SK-N-MC (cell line): ENCODE data around the gene IRS1.

ENCODE experiments used
- DNase-seq: peaks from one replicate; pipeline ENCODE4 v3.0.0-alpha.2; 2011; ENCODE audit warnings: low read depth, low spot score
- H3K27ac ChIP-seq: fragments of 200-600 bp; sonication (generic); 2 replicates; pipeline ENCODE4 v1.5.1; 2016; ENCODE audit warnings: mixed run types
- H3K36me3 ChIP-seq: fragments of 200-600 bp; sonication (generic); 2 replicates; pipeline ENCODE4 v1.6.1; 2017; ENCODE audit warnings: antibody characterized with exemption, low read length, mixed read lengths; ENCODE audit not compliant: insufficient read depth
- H3K4me3 ChIP-seq: fragments of 200-600 bp; sonication (generic); 2 replicates; pipeline ENCODE4 v1.5.1; 2016
- H3K9ac ChIP-seq: fragments of 200-600 bp; sonication (generic); 2 replicates; pipeline ENCODE4 v1.8.0; 2017; ENCODE audit warnings: mixed run types, mixed read lengths; ENCODE audit not compliant: insufficient read length
- H3K9me3 ChIP-seq: fragments of 200-600 bp; sonication (generic); 2 replicates; pipeline ENCODE4 v1.6.1; 2017; ENCODE audit warnings: low read depth, mild to moderate bottlenecking, antibody characterized with exemption, low read length, moderate library complexity, mixed read lengths
- EZH2 ChIP-seq: fragments of 200-600 bp; sonication (generic); IDR thresholded peaks from one replicate; pipeline ENCODE4 v1.6.1; 2017; ENCODE audit warnings: antibody characterized with exemption
- FOXP2 ChIP-seq: optimal IDR thresholded peaks from 2 replicates; pipeline ENCODE3; 2011; ENCODE audit warnings: mild to moderate bottlenecking, moderate library complexity; ENCODE audit not compliant: insufficient read depth; ENCODE audit errors: extremely low read length, control extremely low read depth
- POLR2AphosphoS5 ChIP-seq: IDR thresholded peaks from 2 replicates; pipeline ENCODE4 v1.6.1; 2012; ENCODE audit warnings: mild to moderate bottlenecking, low read depth, low read length, borderline replicate concordance

Gene IRS1

DNA sequence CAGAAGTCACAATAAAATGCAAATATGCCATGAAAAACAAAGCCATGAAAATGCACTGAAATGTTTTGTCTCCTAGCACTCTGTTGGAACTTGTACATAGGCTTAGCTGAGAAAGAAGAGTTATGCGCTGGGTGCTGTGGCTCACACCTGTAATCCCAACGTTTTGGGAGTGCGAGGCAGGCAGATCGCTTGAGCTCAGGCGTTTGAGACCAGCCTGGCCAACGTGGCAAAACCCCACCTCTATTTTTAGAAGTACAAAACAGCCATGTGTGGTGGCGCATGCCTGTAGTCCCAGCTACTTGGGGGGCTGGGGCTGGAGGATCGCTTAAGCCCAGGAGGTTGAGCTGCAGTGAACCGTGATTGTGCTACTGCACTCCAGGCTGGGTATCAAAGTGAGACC lies 39.9 kb downstream of the IRS1 start:
- H3K4me3 ChIP-seq, result no peak overlapping the region
- H3K27ac ChIP-seq, result no peak overlapping the region
- H3K9me3 ChIP-seq, result no peaks in the 10 kb centered on the region; the same call in 1 of the 2 replicates
- DNase-seq, result no peak
- H3K36me3 ChIP-seq, result no peaks in the 10 kb centered on the region
- no peak overlapping the region for H3K9ac ChIP-seq
- no peak for TF ChIP-seq POLR2AphosphoS5
- TF ChIP-seq EZH2, result no peak
- no peak for TF ChIP-seq FOXP2

DNA sequence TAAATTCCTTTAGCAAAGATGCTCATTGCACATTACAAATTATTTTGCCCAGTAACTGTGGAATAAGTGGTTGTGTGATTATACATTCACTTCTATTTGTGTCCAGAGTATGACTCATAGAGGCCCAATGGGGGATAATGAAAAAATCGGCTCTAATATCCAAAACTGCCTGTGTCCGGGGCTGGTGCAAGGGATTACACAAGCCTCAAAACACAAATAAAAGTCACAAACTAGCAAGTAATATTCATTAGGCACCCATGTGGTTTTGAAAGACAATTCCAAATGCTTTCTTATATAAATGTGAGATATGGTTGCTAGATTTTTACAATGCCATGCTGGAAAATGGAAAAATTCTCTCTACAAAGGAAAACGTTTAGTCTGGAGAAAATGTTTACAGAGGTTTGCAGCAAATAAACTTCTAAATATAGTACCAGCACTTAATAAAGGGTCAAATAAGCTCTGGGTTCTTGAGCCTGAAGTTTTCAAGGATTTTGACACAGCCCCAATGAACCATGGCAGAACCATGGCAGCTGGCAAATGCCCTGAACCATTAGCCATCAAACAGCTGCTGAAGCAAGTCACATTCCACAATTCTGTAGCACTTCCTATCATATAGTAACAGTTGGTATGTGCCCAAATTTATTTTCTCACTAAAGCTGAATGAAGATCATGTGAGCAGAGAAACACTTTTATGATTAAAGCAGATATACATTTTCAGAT lies 40.5 kb downstream of the IRS1 start:
- Histone ChIP-seq H3K9me3 (no peaks in the 10 kb centered on the region; the same call in 1 of the 2 replicates), H3K36me3 (no peaks in the 10 kb centered on the region), H3K4me3 (no peak overlapping the region), H3K27ac (no peak overlapping the region), H3K9ac (no peak overlapping the region)
- no peak for DNase-seq
- TF ChIP-seq FOXP2, result no peak
- TF ChIP-seq EZH2, result no peak
- TF ChIP-seq POLR2AphosphoS5, result no peak

- no peak for DNase-seq
- H3K4me3 ChIP-seq, result no peak overlapping the region
- no peak overlapping the region for H3K9ac ChIP-seq
- no peaks in the 10 kb centered on the region for H3K36me3 ChIP-seq
- H3K9me3 ChIP-seq, result no peaks in the 10 kb centered on the region
- TF ChIP-seq POLR2AphosphoS5, result no peak
- TF ChIP-seq FOXP2, result no peak
- TF ChIP-seq EZH2, result no peak
- H3K27ac ChIP-seq, result no peak overlapping the region
Measured at GRCh38 chr2:226756131-226756530, 43.5 kb downstream of the IRS1 start.

DNA sequence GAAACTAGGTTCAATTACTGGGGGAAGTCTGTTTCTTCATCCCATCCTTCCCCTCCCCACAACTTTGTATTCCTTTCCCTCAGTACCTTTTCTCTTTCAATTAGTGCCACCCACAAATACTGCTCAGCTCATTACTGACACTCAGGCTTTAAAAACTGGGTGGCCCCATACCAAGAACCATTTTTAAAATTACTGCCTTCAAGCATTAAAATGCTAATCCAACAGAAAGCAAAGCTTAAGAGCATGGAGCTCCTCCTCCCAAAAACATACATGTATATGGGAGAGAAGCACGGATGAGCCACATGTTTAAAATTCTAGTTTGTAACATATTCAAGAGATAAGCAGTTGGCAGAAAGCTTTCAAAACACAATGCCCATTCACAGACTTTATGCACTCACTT lies 44.0 kb downstream of the IRS1 start:
- Histone ChIP-seq H3K9ac (no peak overlapping the region), H3K27ac (no peak overlapping the region), H3K9me3 (no peaks in the 10 kb centered on the region), H3K36me3 (no peaks in the 10 kb centered on the region), H3K4me3 (no peak overlapping the region; the same call in 1 of the 2 replicates)
- TF ChIP-seq FOXP2 (no peak), POLR2AphosphoS5 (no peak), EZH2 (no peak)
- no peak for DNase-seq

DNA sequence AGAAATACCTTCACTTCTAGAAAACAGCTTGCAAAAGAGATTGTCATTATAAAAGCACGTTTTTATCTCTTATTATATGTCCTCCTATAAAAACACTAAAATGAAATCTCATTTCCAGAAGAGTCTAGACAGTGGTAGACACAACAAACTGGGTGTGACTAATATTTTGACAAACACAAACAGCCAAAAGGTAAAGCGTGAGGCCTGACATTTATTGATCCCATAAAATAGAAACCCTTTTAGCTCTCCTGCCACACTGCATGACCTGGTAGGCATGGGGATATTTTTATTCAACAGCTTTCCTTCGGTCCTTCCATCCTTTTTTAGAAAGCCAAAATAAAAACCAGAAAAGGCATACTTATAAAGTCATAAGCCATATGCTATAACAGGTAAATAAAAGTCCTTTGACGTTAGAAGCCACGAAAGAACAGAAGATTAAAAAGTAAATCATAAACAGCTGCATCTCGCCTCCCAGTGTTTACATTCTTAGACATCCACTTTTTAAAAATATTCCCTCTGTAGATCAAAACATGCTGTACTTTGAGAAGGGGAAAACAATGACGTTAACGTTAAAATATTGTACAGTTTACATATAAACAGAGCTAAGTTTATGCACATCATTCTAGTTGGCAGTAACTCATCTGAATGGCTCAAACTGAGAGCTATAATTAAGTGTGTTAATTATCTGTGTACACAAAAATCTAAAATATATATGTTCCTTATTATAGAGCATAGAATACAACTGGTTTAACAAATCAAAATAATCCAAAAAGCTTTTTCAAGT lies 44.6 kb downstream of the IRS1 start:
- Histone ChIP-seq H3K9ac (no peak overlapping the region), H3K36me3 (no peaks in the 10 kb centered on the region), H3K27ac (no peak overlapping the region), H3K9me3 (no peaks in the 10 kb centered on the region), H3K4me3 (no peak overlapping the region)
- no peak for DNase-seq
- TF ChIP-seq EZH2 (no peak), POLR2AphosphoS5 (no peak), FOXP2 (no peak)

GRCh38 chr2:226752887-226753286 lies 46.7 kb downstream of the IRS1 start:
- Histone ChIP-seq H3K36me3 (no peaks in the 10 kb centered on the region), H3K9ac (no peak overlapping the region), H3K9me3 (no peaks in the 10 kb centered on the region), H3K4me3 (no peak overlapping the region), H3K27ac (no peak overlapping the region)
- no peak for TF ChIP-seq EZH2
- no peak for TF ChIP-seq POLR2AphosphoS5
- TF ChIP-seq FOXP2, result no peak
- no peak for DNase-seq

GRCh38 chr2:226747288-226747687 lies 52.3 kb downstream of the IRS1 start:
- no peak for DNase-seq
- Histone ChIP-seq H3K9ac (no peak overlapping the region), H3K4me3 (no peak overlapping the region), H3K27ac (no peak overlapping the region), H3K36me3 (no peaks in the 10 kb centered on the region), H3K9me3 (no peaks in the 10 kb centered on the region)
- TF ChIP-seq EZH2 (no peak), POLR2AphosphoS5 (no peak), FOXP2 (no peak)

- no peak overlapping the region for H3K9ac ChIP-seq
- TF ChIP-seq EZH2, result no peak
- TF ChIP-seq POLR2AphosphoS5, result no peak
- no peak for TF ChIP-seq FOXP2
- H3K9me3 ChIP-seq, result no peaks in the 10 kb centered on the region
- H3K4me3 ChIP-seq, result no peak overlapping the region
- H3K27ac ChIP-seq, result no peak overlapping the region
- no peaks in the 10 kb centered on the region for H3K36me3 ChIP-seq
- no peak for DNase-seq
Measured at GRCh38 chr2:226746196-226746800, 53.3 kb downstream of the IRS1 start.
